Activated naive CD4-positive, alpha-beta T cell treated with anti-CD3 and anti-CD28 coated beads, Interleukin-2, amount 50 U/mL, for 24 hours (primary cell): ENCODE measurements around the gene PERP.

ENCODE experiments used
- H3K27ac Mint-ChIP-seq: one replicate; pipeline ENCODE4 v1.8.0; 2021; ENCODE audit warnings: mild to moderate bottlenecking, mixed read lengths
- H3K27me3 Mint-ChIP-seq: one replicate; pipeline ENCODE4 v1.8.0; 2021; ENCODE audit warnings: mixed read lengths
- H3K36me3 Mint-ChIP-seq: one replicate; pipeline ENCODE4 v1.8.0; 2021; ENCODE audit warnings: mixed read lengths
- H3K4me1 Mint-ChIP-seq: one replicate; pipeline ENCODE4 v1.8.0; 2021; ENCODE audit warnings: mixed read lengths
- H3K4me3 Mint-ChIP-seq: one replicate; pipeline ENCODE4 v1.8.0; 2021; ENCODE audit warnings: mild to moderate bottlenecking, mixed read lengths
- H3K9me3 Mint-ChIP-seq: one replicate; pipeline ENCODE4 v1.8.0; 2021; ENCODE audit warnings: mixed read lengths

The PERP gene

GRCh38 chr6:138109042-138109997, 2.1 kb upstream of the PERP start:
- H3K36me3 Mint-ChIP-seq, result no peaks in the 10 kb centered on the region
- H3K4me1 Mint-ChIP-seq, result peaks cover 19% of the 10 kb centered on the region
- peak overlapping the region; percentile 31 for H3K4me3 Mint-ChIP-seq
- peak overlapping the region; percentile 1 for H3K27ac Mint-ChIP-seq
- H3K9me3 Mint-ChIP-seq, result no peaks in the 10 kb centered on the region
- H3K27me3 Mint-ChIP-seq, result peaks cover 30% of the 10 kb centered on the region

GRCh38 chr6:138107752-138108592, 753 bp upstream of the PERP start:
- peak overlapping the region; percentile 89 for H3K4me3 Mint-ChIP-seq
- peaks cover 19% of the 10 kb centered on the region for H3K4me1 Mint-ChIP-seq
- no peaks in the 10 kb centered on the region for H3K36me3 Mint-ChIP-seq
- no peak overlapping the region for H3K27ac Mint-ChIP-seq
- H3K9me3 Mint-ChIP-seq, result no peaks in the 10 kb centered on the region
- peaks cover 34% of the 10 kb centered on the region for H3K27me3 Mint-ChIP-seq

GRCh38 chr6:138106665-138107077, 548 bp downstream of the PERP start:
- H3K36me3 Mint-ChIP-seq, result no peaks in the 10 kb centered on the region
- H3K9me3 Mint-ChIP-seq, result no peaks in the 10 kb centered on the region
- H3K27me3 Mint-ChIP-seq, result peaks cover 38% of the 10 kb centered on the region
- H3K27ac Mint-ChIP-seq, result no peak overlapping the region
- peak overlapping the region; percentile 89 for H3K4me3 Mint-ChIP-seq
- H3K4me1 Mint-ChIP-seq, result peaks cover 19% of the 10 kb centered on the region

- H3K4me3 Mint-ChIP-seq, result peak overlapping the region; percentile 89
- peaks cover 39% of the 10 kb centered on the region for H3K27me3 Mint-ChIP-seq
- H3K27ac Mint-ChIP-seq, result no peak overlapping the region
- H3K4me1 Mint-ChIP-seq, result peaks cover 19% of the 10 kb centered on the region
- no peaks in the 10 kb centered on the region for H3K36me3 Mint-ChIP-seq
- H3K9me3 Mint-ChIP-seq, result no peaks in the 10 kb centered on the region
Measured at GRCh38 chr6:138105880-138106664, 1.1 kb downstream of the PERP start.

- H3K9me3 Mint-ChIP-seq, result no peaks in the 10 kb centered on the region
- no peaks in the 10 kb centered on the region for H3K36me3 Mint-ChIP-seq
- H3K4me1 Mint-ChIP-seq, result peaks cover 19% of the 10 kb centered on the region
- no peak overlapping the region for H3K4me3 Mint-ChIP-seq
- peaks cover 39% of the 10 kb centered on the region for H3K27me3 Mint-ChIP-seq
- H3K27ac Mint-ChIP-seq, result no peak overlapping the region
Measured at GRCh38 chr6:138105446-138105845, 1.8 kb downstream of the PERP start.

- peaks cover 19% of the 10 kb centered on the region for H3K4me1 Mint-ChIP-seq
- no peak overlapping the region for H3K27ac Mint-ChIP-seq
- H3K27me3 Mint-ChIP-seq, result peaks cover 38% of the 10 kb centered on the region
- H3K4me3 Mint-ChIP-seq, result no peak overlapping the region
- no peaks in the 10 kb centered on the region for H3K9me3 Mint-ChIP-seq
- H3K36me3 Mint-ChIP-seq, result no peaks in the 10 kb centered on the region
Measured at GRCh38 chr6:138104618-138105213, 2.5 kb downstream of the PERP start.

- no peaks in the 10 kb centered on the region for H3K9me3 Mint-ChIP-seq
- H3K27ac Mint-ChIP-seq, result no peak overlapping the region
- H3K4me3 Mint-ChIP-seq, result no peak overlapping the region
- peaks cover 14% of the 10 kb centered on the region for H3K4me1 Mint-ChIP-seq
- peaks cover 33% of the 10 kb centered on the region for H3K27me3 Mint-ChIP-seq
- H3K36me3 Mint-ChIP-seq, result no peaks in the 10 kb centered on the region
Measured at GRCh38 chr6:138103871-138104270, 3.3 kb downstream of the PERP start.

GRCh38 chr6:138101946-138102731, 5.1 kb downstream of the PERP start:
- peaks cover 5% of the 10 kb centered on the region for H3K36me3 Mint-ChIP-seq
- peaks cover 32% of the 10 kb centered on the region for H3K27me3 Mint-ChIP-seq
- H3K9me3 Mint-ChIP-seq, result peaks cover 4% of the 10 kb centered on the region
- peaks cover 5% of the 10 kb centered on the region for H3K4me1 Mint-ChIP-seq
- H3K27ac Mint-ChIP-seq, result no peak overlapping the region
- no peak overlapping the region for H3K4me3 Mint-ChIP-seq

- Mint-ChIP-seq H3K4me3 (no peak overlapping the region), H3K9me3 (peaks cover 4% of the 10 kb centered on the region), H3K27me3 (peaks cover 20% of the 10 kb centered on the region), H3K4me1 (no peaks in the 10 kb centered on the region), H3K27ac (no peak overlapping the region), H3K36me3 (peaks cover 5% of the 10 kb centered on the region)
Measured at GRCh38 chr6:138099832-138100231, 7.4 kb downstream of the PERP start.

GRCh38 chr6:138098306-138098705, 8.9 kb downstream of the PERP start:
- Mint-ChIP-seq H3K27ac (no peak overlapping the region), H3K36me3 (peaks cover 5% of the 10 kb centered on the region), H3K4me1 (no peaks in the 10 kb centered on the region), H3K4me3 (no peak overlapping the region), H3K27me3 (peaks cover 13% of the 10 kb centered on the region), H3K9me3 (peaks cover 4% of the 10 kb centered on the region)

GRCh38 chr6:138094260-138094659, 13.0 kb downstream of the PERP start:
- Mint-ChIP-seq H3K9me3 (peaks cover 4% of the 10 kb centered on the region), H3K4me1 (no peaks in the 10 kb centered on the region), H3K27me3 (peaks cover 16% of the 10 kb centered on the region), H3K27ac (no peak overlapping the region), H3K4me3 (no peak overlapping the region), H3K36me3 (peaks cover 5% of the 10 kb centered on the region)

- Mint-ChIP-seq H3K9me3 (peaks cover 4% of the 10 kb centered on the region), H3K27me3 (peaks cover 16% of the 10 kb centered on the region), H3K4me3 (no peak overlapping the region), H3K4me1 (no peaks in the 10 kb centered on the region), H3K27ac (no peak overlapping the region), H3K36me3 (peaks cover 5% of the 10 kb centered on the region)
Measured at GRCh38 chr6:138093632-138094031, 13.6 kb downstream of the PERP start.

GRCh38 chr6:138092686-138093085, 14.5 kb downstream of the PERP start:
- Mint-ChIP-seq H3K27me3 (peaks cover 12% of the 10 kb centered on the region), H3K27ac (no peak overlapping the region), H3K4me3 (no peak overlapping the region), H3K9me3 (no peaks in the 10 kb centered on the region), H3K4me1 (no peaks in the 10 kb centered on the region), H3K36me3 (peaks cover under 1% of the 10 kb centered on the region)

- Mint-ChIP-seq H3K9me3 (no peaks in the 10 kb centered on the region), H3K4me1 (no peaks in the 10 kb centered on the region), H3K27me3 (peaks cover 9% of the 10 kb centered on the region), H3K4me3 (no peak overlapping the region), H3K27ac (no peak overlapping the region), H3K36me3 (no peaks in the 10 kb centered on the region)
Measured at GRCh38 chr6:138089325-138089724, 17.9 kb downstream of the PERP start.
